Dedifferentiated amniotic fluid mesenchymal stem cell (primary cell): ENCODE data around the gene DGUOK.

ENCODE experiments used
- DNase-seq: peaks from one replicate; pipeline ENCODE4 v3.0.0-alpha.2; 2016; ENCODE audit errors: extremely low spot score

Gene DGUOK

DNA sequence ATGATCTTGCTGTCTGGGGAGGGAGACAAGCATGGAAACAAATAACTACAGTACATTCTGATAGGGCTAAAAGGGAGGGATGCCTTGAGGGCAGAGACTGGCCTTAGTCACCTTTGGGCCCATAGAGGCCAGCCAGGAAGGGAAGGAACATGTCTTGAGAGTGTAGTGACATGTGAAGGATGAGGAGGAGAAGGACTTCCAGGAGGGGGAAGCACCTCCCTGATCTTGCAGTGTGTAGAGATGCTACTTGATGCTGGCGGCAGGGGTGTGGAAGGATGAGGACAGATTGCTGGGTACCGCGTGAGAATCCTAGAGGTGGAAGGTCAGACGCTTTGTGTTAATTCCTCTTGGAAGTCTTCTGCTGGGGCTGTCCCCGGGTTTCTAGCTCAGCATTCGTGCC lies 71.1 kb downstream of the DGUOK start:
- DNase-seq: no peak

DNA sequence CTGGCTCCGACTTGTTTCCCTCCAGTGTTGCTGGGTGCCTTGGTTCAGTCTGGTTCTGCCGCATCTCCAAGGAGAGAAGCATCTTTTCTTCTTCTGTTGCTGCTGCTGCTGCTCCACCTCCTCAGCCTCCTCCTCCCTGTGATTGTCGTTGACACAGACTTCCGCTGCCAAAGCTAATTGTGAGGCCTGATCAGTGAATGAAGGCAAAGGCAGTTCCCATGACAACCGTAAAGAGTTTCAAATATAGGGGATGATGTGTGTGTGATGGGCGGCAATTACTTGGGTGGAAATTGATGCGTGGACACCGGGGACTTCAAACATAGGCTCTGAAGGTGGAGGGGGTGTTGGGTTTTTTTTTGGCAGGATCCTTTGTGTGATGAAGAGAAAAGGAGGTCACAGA lies 71.8 kb downstream of the DGUOK start:
- no peak for DNase-seq

DNA sequence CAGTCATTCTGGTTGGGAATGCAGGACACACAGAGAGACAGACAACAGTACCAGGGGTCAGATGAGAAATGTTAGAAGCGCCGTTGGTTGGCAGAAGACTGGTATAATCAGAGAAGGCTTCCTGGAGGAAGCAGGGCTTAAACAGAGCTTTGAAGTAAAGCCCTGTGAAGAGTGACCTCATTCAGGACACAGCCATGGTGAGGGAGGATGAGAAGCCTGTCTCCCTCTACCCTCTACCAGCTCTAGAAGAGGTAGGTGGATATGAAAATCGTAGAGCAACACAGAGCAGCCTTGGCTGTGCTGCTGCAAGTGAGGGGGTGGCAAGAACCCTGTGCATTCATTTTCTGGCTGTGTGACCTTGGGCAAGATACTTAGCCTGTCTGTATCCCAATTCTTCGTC lies 72.3 kb downstream of the DGUOK start:
- DNase-seq: no peak

DNA sequence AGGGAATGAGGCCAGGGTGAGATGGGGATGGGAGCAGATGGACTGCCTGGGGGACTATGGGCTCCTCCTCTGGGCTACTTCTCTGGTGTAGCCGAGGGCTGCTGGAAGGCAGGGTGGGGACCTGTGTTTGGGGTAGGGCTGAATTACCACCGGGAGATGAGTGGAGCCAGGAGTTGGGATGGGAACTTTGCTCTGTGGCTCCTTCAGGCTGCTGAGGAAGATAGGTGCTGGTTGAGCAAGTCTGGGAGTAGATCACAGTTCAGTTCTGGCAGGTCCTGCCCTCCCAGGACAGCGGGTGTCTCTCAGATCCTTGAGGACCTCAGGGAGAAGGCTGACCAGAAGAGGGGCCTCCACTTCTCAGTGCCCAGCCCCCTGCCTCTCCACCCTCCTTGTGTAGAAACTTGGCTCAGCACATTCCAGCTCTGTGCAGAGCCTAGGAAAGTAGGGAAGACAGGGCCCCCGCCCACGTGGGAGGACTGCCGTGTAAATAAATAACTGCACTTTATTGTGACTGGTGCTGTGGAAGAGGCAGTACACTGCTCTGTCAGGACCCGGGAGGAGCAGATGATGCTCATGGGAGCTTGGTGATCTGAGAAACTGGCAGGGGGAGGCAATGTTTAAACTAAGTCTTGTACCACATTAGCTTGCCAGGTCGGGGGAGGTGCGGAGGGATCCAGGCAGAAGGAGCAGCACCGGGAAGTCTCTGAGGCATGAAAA lies 73.4 kb downstream of the DGUOK start:
- DNase-seq: peak; percentile 55

DNA sequence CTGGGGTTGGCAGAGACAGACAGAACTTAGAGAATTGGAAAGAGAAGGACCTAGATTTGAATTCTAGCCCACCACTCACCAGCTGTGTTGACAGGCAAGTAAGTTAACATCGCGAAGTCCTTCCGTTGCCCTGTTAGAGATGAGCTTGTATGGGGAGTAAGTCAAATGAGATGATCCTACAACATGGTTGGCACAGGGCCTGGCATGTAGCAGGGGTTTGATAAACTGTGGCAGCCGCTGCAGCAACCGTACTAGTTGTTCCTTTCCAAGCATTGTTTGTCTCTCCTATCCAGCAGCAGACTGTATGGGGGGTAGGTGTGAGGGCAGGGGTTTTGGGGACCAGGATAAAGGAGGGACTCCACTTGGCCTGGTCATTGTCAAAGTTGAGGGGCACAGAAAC lies 74.0 kb downstream of the DGUOK start:
- DNase-seq: no peak

DNA sequence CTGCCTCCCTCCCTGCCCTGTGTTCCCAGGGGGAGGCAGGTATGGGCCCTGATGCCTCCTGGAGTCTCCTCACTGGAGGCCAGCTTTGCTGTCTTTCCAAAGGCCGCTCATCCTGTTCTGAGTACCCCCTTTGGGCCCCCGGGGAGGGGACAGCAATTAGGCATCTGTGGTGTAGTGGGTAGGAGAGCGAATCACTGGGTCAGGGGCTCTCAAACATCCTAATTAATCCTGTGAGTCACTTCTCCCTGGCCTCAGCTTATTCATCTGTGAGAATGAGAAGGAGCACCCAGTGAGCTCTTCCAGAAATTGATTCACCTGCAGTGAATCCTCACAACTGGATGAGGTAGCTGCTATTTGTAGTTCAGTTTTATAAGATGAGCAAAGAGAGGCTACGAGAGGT lies 74.4 kb downstream of the DGUOK start:
- no peak for DNase-seq

DNA sequence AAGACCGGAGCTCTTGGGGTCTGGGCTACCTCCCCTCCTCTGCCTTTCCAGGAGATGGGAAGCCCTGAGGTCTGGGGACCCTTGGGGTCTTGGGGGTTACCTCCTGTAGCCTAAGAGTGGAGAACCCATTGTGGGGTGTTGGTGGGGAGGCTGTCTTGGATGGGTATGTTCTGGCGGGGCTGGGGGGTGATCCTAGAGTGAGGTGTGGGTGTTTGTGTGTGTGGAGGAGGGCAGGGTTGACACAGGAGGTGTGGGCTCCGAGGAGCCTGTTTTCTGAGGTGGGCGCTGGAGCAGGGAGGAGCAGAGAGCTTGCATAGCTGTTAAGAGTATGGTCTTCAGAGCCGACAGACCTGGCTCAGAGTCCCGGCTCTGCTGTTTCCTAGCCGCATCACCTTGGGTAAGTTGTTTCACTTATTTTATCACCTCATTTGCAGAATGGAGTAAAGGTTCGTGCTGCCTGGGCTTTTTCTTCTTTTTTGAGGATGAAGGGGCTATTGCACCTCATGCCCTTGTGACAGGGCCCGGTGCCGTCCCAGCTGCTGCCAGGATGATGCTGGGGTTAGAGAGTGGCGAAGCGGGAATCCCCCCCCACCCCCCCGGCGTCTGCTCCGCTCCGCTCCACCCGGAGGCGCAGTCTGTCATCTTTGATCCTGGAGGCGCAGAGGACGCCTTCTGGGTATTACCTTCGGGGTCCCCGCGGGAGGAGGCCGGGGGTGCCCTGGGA lies 75.3 kb downstream of the DGUOK start:
- no peak for DNase-seq

DNA sequence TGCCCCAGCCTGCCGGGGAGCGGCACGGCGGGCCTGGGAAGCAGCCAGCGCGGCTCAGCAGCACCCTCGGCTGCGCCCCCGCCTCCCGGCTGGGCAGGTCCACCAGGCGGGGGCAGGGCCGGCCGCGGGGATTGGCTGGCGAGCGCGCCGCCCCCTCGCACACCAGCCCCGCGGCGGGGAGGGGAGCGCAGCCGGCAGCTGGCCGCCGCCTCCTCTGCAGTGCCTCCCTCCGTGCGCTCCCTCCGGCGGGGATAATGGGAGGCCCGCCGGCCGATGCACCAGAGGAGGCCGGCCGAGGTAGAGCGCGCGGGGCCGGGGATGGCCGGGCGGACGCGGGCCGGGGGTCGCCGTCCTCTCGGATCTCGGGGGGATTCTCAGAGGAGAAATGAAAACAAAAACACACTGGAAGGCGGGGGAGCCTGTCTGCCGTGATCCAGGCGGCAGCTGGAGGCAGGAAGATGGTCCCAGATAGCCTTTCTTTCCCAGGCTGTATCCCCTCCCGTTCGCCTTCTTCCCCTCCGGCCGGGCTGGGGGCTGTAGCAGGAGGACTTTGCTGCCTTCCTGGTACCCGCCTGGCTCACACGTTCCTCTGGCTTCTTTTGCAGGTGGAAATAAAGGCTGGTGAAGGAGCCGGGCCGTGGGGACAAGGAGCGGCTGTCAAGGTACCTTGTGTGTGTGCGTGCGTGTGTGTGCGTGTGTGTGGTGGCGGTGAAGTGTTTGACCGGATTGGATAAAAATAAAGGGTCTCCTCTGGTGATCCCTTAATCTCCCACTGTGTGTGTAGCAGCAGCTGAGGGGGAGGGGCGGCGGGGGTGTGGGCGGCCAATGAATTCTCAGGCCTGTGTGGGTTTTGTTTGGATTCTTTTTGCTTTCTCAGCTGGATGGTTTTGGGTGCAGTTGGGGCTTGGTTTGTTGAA lies 76.1 kb downstream of the DGUOK start:
- peak; percentile 75 for DNase-seq

DNA sequence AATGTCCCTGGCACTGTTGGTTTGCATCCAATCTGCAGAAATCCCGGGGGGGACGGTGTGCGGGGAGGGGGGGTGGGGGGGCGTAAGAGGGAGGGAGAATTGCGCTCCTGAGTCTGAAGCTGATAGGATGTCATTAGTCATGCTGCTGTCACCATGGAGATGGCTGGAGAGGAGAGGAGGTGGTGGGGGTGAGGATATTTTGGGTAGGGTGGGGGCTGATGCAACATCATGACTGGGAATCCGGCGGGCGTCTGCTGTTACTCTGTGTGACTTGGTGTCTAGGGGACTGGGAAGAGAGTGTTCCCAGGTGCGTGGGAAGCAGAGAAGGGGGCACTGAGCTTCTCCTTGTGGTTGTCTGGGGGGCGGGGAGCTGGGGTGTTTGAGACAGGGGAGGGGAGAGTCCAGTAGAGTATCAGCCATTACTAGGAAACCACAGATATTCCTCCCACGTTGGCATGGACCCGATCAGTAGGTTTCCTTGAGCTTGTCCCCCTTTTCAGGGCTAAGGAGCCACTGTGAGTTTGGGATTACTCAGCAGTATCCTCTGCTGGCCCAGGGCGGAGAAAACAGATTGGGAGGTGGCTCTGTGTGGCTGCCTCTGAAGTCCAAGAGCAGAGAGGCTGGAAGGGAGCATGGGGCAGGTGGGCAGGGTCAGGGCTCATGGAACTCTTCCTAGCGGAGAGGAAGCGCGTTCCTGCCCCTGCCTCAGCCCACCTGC lies 77.0 kb downstream of the DGUOK start:
- DNase-seq: peak; percentile 84

DNA sequence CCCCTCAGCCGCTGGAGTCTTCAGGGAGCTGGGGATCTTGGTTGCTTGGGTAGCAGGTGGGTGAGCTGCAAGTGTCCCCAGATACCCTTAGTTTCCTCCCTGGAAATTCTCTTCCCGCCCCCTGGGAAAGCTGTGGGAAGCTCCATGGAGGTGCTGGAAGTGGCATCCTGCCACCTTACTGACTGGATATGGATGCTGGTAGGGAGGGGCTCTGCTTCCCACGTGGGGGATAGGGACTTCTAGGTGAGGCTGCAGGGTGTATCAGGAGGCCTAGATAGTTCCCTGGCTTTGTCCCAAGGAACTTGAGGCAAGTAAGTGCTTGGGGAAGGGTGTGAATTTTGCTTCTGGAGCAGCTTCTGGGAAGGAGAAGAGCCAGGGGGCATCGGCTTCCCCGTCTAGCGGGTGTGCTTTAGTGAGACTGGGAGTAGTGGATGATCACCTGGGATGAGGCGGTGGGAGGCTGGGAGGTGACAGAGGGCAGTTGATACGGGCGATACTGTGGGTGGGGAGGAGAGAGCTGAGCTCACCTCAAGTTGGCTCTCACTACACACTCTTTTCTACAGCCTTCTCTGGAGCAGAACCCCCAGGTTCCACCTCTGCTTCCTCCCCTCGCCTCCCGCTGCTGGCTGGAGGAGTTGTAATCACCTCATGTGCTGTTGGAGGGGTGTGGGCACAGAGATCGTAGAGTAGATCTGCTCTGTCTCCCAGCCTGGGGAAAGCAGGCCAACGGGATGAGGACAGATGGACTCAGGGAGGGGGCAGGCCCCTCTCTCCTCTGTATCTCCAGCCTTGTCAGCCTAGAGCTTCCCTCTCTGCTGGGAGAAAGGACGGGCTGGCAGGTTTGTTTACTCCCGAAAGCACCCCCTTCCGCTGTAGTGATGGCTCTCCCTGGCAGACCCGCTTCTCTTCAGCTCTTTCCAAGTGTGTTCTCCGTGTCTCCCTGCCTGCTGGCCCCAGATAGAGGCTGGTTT lies 77.8 kb downstream of the DGUOK start:
- DNase-seq: no peak

DNA sequence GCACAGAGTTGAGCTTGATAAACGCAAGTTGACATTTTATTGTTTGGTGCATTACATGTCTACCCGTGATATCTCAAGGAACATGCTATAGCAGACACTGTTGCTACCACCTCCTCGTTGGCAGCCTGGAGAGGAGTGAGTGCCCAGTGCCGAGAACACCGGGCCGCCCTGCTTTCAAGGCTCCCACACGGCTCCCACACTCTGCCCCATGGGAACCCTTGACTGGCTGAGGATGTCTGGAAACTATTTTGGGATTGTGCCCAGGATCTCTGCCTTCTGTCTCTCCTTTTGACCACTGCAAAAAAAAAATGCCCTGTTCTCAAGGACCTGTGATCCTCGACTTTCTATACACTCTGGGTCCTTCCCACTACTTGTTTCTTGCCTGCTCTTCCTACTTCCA lies 79.1 kb downstream of the DGUOK start:
- DNase-seq: no peak

DNA sequence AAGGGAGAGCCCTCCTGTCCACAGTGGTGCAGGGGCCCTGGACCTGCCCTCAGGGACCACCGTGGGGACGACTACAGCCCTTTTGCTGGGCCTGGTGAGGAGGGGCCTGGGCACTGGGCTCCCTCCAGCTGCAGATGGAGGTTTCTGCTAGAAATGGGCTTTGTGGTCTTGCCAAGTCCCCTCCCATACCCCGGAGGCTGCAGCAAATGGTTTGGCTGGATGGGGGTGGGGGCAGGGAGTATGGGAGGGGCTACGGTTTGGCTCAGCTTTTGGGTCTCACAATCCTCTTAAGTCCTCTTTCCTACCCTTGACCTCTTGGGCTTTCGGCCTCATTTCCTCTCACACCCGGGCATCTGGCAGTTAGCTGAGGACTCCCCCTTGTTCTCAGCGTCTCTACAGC lies 79.8 kb downstream of the DGUOK start:
- no peak for DNase-seq

DNA sequence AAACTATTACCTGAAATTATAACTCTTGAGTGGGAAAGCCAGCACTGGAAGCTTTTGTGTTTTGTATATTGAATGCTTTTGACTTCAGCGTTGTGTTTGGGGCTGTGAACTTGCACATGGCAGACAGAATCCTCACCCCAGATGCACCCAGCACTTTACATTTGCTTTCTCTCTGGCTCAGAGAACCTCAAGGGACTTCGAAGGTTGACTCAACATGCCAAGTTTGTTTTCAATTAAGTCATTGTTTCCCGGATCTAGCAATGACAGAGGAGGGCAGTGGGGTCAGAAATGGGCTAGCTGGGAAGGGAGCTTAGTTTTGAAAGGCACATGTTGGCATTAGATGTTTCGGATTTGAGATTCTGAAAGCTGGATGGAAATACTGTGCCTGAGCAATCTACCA lies 80.4 kb downstream of the DGUOK start:
- no peak for DNase-seq

DNA sequence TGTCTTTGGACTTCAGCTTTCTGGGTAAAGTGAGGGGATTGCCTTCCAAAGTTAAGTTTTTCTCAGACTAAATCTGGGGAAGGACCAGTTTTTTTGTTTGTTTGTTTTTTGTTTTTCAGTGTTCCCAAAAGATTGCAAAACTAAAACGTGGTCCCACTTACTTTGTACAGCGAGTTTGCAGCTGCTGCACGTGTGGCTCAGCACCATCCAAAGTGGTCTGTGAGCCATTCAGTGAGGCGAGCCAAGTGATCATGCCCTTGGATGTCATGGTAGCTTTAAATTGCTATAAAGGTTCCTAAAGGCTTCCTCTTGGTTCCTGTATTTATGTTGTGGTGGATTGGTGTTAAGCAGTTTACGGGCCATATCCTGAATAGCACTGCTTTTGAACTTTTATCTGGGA lies 81.0 kb downstream of the DGUOK start:
- no peak for DNase-seq
